ENCODE results near the gene MOGAT3.

GRCh38 chr7:101234636-101235035, 33.8 kb upstream of the MOGAT3 start:
- no peak for TF ChIP-seq EZH2 (IDR thresholded peaks at IDR 0.05; ENCODE audit: borderline replicate concordance)
- TF ChIP-seq, protein P1, sequence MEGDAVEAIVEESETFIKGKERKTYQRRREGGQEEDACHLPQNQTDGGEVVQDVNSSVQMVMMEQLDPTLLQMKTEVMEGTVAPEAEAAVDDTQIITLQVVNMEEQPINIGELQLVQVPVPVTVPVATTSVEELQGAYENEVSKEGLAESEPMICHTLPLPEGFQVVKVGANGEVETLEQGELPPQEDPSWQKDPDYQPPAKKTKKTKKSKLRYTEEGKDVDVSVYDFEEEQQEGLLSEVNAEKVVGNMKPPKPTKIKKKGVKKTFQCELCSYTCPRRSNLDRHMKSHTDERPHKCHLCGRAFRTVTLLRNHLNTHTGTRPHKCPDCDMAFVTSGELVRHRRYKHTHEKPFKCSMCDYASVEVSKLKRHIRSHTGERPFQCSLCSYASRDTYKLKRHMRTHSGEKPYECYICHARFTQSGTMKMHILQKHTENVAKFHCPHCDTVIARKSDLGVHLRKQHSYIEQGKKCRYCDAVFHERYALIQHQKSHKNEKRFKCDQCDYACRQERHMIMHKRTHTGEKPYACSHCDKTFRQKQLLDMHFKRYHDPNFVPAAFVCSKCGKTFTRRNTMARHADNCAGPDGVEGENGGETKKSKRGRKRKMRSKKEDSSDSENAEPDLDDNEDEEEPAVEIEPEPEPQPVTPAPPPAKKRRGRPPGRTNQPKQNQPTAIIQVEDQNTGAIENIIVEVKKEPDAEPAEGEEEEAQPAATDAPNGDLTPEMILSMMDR (IDR thresholded peaks at IDR 0.05; ENCODE audit: poor library complexity) = no peak
